ENCODE data around the gene TSHZ2.

- no peak for TF ChIP-seq EP300 (conservative IDR thresholded peaks at IDR 0.05; ENCODE audit: poor library complexity, severe bottlenecking)
- TF ChIP-seq MXI1 (conservative IDR thresholded peaks at IDR 0.05; ENCODE audit: poor library complexity, severe bottlenecking), result no peak
- TF ChIP-seq CTCF (IDR thresholded peaks at IDR 0.05; ENCODE audit: poor library complexity, severe bottlenecking), result no peak
- TF ChIP-seq POLR2AphosphoS5 (IDR thresholded peaks at IDR 0.05), result no peak
- TF ChIP-seq TAF1 (IDR thresholded peaks at IDR 0.05; ENCODE audit: low read depth), result no peak
- no peak for TF ChIP-seq EZH2 (IDR thresholded peaks at IDR 0.05; ENCODE audit: borderline replicate concordance, insufficient read depth, low read length, poor library complexity, severe bottlenecking)
- no peak for TF ChIP-seq REST (IDR thresholded peaks at IDR 0.05; ENCODE audit: borderline replicate concordance)
- TF ChIP-seq SMC3 (conservative IDR thresholded peaks at IDR 0.05; ENCODE audit: poor library complexity), result no peak
- TF ChIP-seq RAD21 (conservative IDR thresholded peaks at IDR 0.05), result no peak
Observed at GRCh38 chr20:52954849-52955248, 17.3 kb upstream of the TSHZ2 start.
